WI38 (cell line): ENCODE results near the gene TMEM208.

Source experiments
- H3K4me3 ChIP-seq: 2 replicates; pipeline ENCODE4 v1.5.1; 2011; ENCODE audit warnings: low read depth, mild to moderate bottlenecking, control low read depth, low read length
- TF ChIP-seq, protein P1 (sequence below): IDR thresholded peaks from 2 replicates; pipeline ENCODE4 v1.5.1; 2012; ENCODE audit warnings: low read depth, mild to moderate bottlenecking, control low read depth, low read length

Gene TMEM208

DNA sequence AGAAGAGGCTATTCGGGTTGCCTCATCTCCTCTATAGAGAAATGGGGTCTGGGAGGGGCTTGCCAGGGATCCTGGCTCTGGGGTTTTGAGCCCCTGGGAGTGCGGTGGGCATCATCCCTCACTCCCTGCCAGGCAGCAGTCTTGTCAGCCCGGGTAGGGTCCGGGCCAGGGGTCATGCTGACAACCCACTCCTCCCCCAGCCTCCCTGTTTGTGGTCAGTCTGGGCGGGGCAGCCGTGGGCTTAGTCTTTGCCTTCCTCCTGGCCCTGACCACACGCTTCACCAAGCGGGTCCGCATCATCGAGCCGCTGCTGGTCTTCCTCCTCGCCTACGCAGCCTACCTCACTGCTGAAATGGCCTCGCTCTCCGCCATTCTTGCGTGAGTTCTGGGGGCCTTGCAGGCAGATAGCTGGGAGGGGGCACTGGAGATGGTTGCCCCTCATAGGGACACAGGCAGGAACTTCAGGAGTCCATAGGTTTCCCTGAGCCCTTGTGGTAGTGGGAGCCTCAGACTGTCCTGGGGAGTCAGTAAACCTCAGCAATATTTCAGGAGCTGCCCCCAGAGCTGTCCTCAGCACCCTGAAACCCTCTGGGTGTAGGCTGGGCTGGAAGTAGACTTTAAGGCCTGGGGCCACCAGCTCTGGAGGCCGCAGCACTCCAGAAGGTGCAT lies 28.8 kb downstream of the TMEM208 start:
- H3K4me3 ChIP-seq, result no peak overlapping the region
- TF ChIP-seq, protein P1, sequence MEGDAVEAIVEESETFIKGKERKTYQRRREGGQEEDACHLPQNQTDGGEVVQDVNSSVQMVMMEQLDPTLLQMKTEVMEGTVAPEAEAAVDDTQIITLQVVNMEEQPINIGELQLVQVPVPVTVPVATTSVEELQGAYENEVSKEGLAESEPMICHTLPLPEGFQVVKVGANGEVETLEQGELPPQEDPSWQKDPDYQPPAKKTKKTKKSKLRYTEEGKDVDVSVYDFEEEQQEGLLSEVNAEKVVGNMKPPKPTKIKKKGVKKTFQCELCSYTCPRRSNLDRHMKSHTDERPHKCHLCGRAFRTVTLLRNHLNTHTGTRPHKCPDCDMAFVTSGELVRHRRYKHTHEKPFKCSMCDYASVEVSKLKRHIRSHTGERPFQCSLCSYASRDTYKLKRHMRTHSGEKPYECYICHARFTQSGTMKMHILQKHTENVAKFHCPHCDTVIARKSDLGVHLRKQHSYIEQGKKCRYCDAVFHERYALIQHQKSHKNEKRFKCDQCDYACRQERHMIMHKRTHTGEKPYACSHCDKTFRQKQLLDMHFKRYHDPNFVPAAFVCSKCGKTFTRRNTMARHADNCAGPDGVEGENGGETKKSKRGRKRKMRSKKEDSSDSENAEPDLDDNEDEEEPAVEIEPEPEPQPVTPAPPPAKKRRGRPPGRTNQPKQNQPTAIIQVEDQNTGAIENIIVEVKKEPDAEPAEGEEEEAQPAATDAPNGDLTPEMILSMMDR, result no peak

DNA sequence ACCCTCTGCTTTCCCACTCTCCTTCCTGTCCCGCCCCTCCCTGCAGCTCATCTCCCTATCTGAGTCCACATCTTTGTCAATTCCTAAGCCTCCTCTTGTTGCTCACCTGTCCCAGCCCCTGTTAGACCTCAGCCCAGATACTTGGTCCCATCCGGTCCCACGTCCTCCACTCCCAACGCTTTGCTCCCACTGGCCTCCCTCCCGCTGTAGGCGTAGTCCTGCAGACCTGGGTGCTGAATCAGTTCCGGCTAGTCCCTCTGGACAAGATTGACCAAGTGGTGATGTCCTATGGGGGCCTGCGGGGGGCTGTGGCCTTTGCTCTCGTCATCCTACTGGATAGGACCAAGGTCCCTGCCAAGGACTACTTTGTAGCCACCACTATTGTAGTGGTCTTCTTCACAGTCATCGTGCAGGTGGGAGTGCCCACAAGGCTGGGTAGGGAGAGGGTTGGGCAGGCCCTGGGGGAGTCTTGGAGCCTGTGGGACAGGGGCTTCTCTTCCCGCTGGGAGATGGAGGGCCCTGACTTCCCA lies 29.8 kb downstream of the TMEM208 start:
- TF ChIP-seq, protein P1, result no peak
- H3K4me3 ChIP-seq, result no peak overlapping the region

DNA sequence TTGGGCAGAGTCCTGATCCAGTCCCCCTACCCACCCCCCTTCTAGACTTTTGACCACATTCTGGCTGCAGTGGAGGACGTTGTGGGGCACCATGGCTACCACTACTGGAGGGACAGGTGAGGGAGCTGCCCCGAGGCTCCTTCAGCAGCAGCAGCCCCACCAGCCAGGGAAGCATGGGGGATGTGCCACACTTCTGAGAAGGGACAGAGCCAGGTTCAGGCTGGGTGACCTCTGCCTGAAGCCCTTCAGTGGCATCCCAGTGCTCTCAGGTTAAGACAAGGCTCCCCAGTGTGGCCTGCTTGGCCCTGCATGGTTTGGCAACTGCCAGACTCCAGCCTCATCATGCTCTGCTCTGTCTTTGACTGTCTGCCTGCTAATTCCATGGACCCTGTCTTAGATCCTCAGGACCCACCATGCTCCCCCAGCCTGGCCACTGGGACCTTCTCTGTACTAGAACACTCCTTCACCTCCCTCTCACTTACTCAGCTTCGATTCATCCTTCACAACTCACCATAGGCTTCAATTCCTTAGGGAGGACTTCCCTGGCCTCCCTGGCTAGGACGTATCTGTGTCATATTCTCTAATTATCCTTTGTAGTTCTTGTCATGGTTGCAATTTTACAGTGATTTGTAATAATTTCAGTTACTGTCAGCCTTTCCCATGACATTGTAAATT lies 30.7 kb downstream of the TMEM208 start:
- no peak overlapping the region for H3K4me3 ChIP-seq
- TF ChIP-seq, protein P1, result no peak

DNA sequence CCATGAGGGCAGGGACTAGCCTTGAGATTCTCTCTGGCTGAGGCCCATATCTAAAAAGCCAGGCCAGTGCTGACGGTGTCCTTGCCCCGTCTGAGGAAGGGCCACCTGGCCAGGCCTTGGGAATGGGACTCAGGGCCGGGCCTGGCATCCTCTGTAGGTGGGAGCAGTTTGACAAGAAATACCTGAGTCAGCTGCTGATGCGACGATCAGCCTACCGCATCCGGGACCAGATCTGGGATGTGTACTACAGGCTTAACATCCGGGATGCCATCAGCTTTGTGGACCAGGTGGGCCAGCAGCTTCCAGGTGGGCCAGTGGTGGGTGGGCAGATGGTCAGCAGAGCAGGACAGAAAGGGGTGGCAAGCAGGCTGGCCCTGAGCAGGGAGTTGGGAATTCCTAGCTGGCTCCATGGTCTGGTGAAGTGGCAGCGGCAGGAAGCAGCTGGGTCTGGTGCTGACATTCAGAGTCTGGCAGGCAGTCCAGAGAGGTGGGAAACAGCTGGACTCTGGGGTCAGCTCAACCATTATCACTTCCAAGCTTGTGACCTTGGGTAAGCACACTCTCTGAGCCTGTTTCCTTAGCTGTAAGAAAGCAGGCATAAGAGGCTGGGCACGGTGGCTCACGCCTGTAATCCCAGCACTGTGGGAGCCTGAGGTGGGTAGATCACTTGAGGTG lies 31.4 kb downstream of the TMEM208 start:
- TF ChIP-seq, protein P1, result no peak
- no peak overlapping the region for H3K4me3 ChIP-seq

DNA sequence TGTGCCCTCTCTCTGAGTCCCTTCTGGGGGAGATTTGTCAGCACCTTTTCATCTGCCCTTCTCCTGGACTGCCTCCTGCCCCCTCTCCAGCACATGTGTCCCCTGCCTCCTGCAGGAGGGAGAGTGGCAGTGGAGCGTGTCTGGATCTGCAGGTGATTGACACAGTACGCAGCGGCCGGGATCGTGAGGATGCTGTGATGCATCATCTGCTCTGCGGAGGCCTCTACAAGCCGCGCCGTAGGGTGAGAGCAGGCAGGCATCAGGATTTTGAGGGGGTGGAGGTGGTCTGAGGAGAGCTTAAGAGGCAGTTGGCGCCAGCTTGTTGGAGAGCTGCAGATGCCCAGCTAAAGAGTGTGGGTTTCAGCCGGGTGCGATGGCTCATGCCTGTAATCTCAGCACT lies 32.8 kb downstream of the TMEM208 start:
- no peak overlapping the region for H3K4me3 ChIP-seq
- TF ChIP-seq, protein P1, result no peak

DNA sequence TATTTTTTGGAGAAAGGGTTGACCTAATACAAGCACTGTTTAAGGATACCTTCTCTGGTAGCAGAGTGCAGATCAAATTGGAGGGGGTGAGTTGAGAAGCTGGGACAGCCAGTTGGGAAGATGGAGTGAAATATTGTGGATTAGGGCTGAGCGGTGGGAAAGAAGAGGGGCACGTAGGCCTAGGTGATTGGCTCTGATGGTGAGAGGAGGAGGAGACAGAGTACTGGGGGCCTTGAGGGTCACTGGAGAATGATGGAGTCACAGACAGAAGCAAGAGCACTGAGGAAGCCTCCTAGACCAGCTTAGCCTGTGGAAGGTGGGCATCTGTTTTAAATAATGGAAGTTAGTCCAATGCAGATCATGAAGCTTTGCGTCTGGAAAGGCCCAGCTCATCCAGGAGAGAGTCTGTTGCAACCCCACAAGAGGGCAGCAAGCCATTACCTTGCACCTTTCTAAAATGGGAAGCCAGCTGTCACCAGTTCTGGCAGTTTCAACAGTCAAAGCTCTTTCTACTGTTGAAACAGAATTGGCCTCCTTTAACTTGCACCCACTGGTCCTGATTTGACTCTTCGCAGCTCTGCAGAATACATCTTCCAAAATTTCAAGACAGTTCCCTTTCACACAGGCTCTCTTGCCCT lies 33.6 kb downstream of the TMEM208 start:
- TF ChIP-seq, protein P1, result peak; percentile 72
- no peak overlapping the region for H3K4me3 ChIP-seq
